H9 (cell line): ENCODE measurements around the gene MRPL34. TPM values are rescaled to one million over a fixed set of nuclear protein-coding genes. Genes with fewer than 3 reads are reported as not detected.

Source experiments
- DNase-seq: peaks from one replicate; pipeline ENCODE4 v3.0.0-alpha.2; 2017
- H2AFZ ChIP-seq: one replicate; pipeline ENCODE4 v1.6.1; 2013; ENCODE audit warnings: mild to moderate bottlenecking, low read length, control low read depth, moderate library complexity
- H2AK5ac ChIP-seq: 2 replicates; pipeline ENCODE4 v1.6.1; 2013; ENCODE audit warnings: low read length, control low read depth, mixed read lengths; ENCODE audit not compliant: insufficient read length
- H2BK120ac ChIP-seq: one replicate; pipeline ENCODE4 v1.6.1; 2013; ENCODE audit warnings: low read depth, mild to moderate bottlenecking, low read length, control low read depth, inconsistent platforms; ENCODE audit not compliant: poor library complexity, severe bottlenecking
- H2BK12ac ChIP-seq: 2 replicates; pipeline ENCODE4 v1.6.1; 2013; ENCODE audit warnings: low read length, control low read depth, mixed read lengths, low read depth; ENCODE audit not compliant: insufficient read length
- H2BK15ac ChIP-seq: 2 replicates; pipeline ENCODE4 v1.6.1; 2013; ENCODE audit warnings: low read depth, low read length, control low read depth
- H2BK20ac ChIP-seq: one replicate; pipeline ENCODE4 v1.6.1; 2013; ENCODE audit warnings: low read depth, mild to moderate bottlenecking, low read length, control low read depth, inconsistent platforms; ENCODE audit not compliant: poor library complexity, severe bottlenecking
- H2BK5ac ChIP-seq: 2 replicates; pipeline ENCODE4 v1.6.1; 2013; ENCODE audit warnings: low read length, control low read depth, mixed read lengths; ENCODE audit not compliant: insufficient read length
- H3K14ac ChIP-seq: 2 replicates; pipeline ENCODE4 v1.6.1; 2013; ENCODE audit warnings: low read length, control low read depth; ENCODE audit not compliant: insufficient read depth
- H3K18ac ChIP-seq: 2 replicates; pipeline ENCODE4 v1.6.1; 2013; ENCODE audit warnings: low read depth, mild to moderate bottlenecking, mixed read lengths, low read length, control low read depth; ENCODE audit not compliant: insufficient read length
- H3K23ac ChIP-seq: 2 replicates; pipeline ENCODE4 v1.6.1; 2013; ENCODE audit warnings: low read length, control low read depth, mixed read lengths, low read depth; ENCODE audit not compliant: insufficient read length
- H3K23me2 ChIP-seq: 2 replicates; pipeline ENCODE4 v1.6.1; 2013; ENCODE audit warnings: low read depth, mild to moderate bottlenecking, mixed read lengths, low read length, control low read depth; ENCODE audit not compliant: insufficient read length, poor library complexity, severe bottlenecking
- H3K27ac ChIP-seq: 2 replicates; pipeline ENCODE4 v1.5.1; 2013; ENCODE audit warnings: low read length, control low read depth, mixed read lengths, low read depth; ENCODE audit not compliant: insufficient read length
- H3K27me3 ChIP-seq: 2 replicates; pipeline ENCODE4 v1.6.1; 2013; ENCODE audit warnings: low read length, control low read depth, inconsistent platforms; ENCODE audit not compliant: insufficient read depth
- H3K4ac ChIP-seq: 2 replicates; pipeline ENCODE4 v1.6.1; 2013; ENCODE audit warnings: low read depth, mild to moderate bottlenecking, control low read depth, inconsistent platforms, low read length, moderate library complexity
- H3K4me1 ChIP-seq: 2 replicates; pipeline ENCODE4 v1.6.1; 2013; ENCODE audit warnings: low read length, control low read depth, inconsistent platforms; ENCODE audit not compliant: insufficient read depth
- H3K4me2 ChIP-seq: 2 replicates; pipeline ENCODE4 v1.6.1; 2013; ENCODE audit warnings: low read length, control low read depth, mixed read lengths; ENCODE audit not compliant: insufficient read length, insufficient read depth
- H3K56ac ChIP-seq: 2 replicates; pipeline ENCODE4 v1.6.1; 2013; ENCODE audit warnings: low read depth, mild to moderate bottlenecking, mixed read lengths, low read length, control low read depth; ENCODE audit not compliant: insufficient read length
- H3K79me1 ChIP-seq: 2 replicates; pipeline ENCODE4 v1.6.1; 2013; ENCODE audit warnings: low read depth, mild to moderate bottlenecking, moderate library complexity, low read length, control low read depth, inconsistent platforms; ENCODE audit not compliant: insufficient read depth, poor library complexity, severe bottlenecking
- H3K79me2 ChIP-seq: 2 replicates; pipeline ENCODE4 v1.6.1; 2013; ENCODE audit warnings: low read length, control low read depth, inconsistent platforms; ENCODE audit not compliant: insufficient read depth
- H3K9ac ChIP-seq: 2 replicates; pipeline ENCODE4 v1.6.1; 2013; ENCODE audit warnings: low read length, control low read depth, mixed read lengths; ENCODE audit not compliant: insufficient read length; ENCODE audit errors: extremely low read depth
- H3K9me3 ChIP-seq: one replicate; pipeline ENCODE4 v1.6.1; 2013; ENCODE audit warnings: low read depth, low read length, inconsistent platforms; ENCODE audit not compliant: control insufficient read depth
- H3T11ph ChIP-seq: one replicate; pipeline ENCODE4 v1.6.1; 2013; ENCODE audit warnings: mild to moderate bottlenecking, low read length, control low read depth, inconsistent platforms
- H4K20me1 ChIP-seq: one replicate; pipeline ENCODE4 v1.6.1; 2013; ENCODE audit not compliant: control insufficient read depth, insufficient read length, insufficient read depth
- H4K5ac ChIP-seq: 2 replicates; pipeline ENCODE4 v1.6.1; 2013; ENCODE audit warnings: low read depth, mild to moderate bottlenecking, mixed read lengths, low read length, control low read depth; ENCODE audit not compliant: insufficient read length
- H4K8ac ChIP-seq: replicated peaks from 2 replicates; pipeline ENCODE4 v1.6.1; 2013; ENCODE audit warnings: low read length, control low read depth, mixed read lengths, low read depth; ENCODE audit not compliant: insufficient read length
- H4K91ac ChIP-seq: 2 replicates; pipeline ENCODE4 v1.6.1; 2013; ENCODE audit warnings: low read depth, mild to moderate bottlenecking, moderate library complexity, mixed read lengths, low read length, control low read depth; ENCODE audit not compliant: insufficient read length
- H3K27ac Mint-ChIP-seq, 3 experiments: 2 replicates in 2 of 3; 3 replicates in 1 of 3; pipeline ENCODE4 v1.8.0; 2020 to 2021; ENCODE audit warnings: mixed read lengths in 3 of 3, mild to moderate bottlenecking in 1 of 3, moderate library complexity in 1 of 3
- H3K27me3 Mint-ChIP-seq: 2 replicates; pipeline ENCODE4 v1.8.0; 2021; ENCODE audit warnings: low read depth, mild to moderate bottlenecking, moderate library complexity, mixed read lengths
- H3K36me3 Mint-ChIP-seq, 3 experiments: 2 replicates in 2 of 3; 3 replicates in 1 of 3; pipeline ENCODE4 v1.8.0; 2020 to 2021; ENCODE audit warnings: low read depth in 3 of 3, mixed read lengths in 3 of 3; ENCODE audit not compliant: insufficient read depth in 1 of 3
- H3K4me1 Mint-ChIP-seq, 2 experiments: 2 replicates each; pipeline ENCODE4 v1.8.0; 2020; ENCODE audit warnings: mixed read lengths in 2 of 2
- H3K4me3 Mint-ChIP-seq, 2 experiments: 2 replicates in 1 of 2; 3 replicates in 1 of 2; pipeline ENCODE4 v1.8.0; 2020 to 2021; ENCODE audit warnings: mild to moderate bottlenecking in 2 of 2, mixed read lengths in 2 of 2, moderate library complexity in 1 of 2
- H3K9me3 Mint-ChIP-seq, 2 experiments: 2 replicates in 1 of 2; 3 replicates in 1 of 2; pipeline ENCODE4 v1.8.0; 2020; ENCODE audit warnings: mild to moderate bottlenecking in 2 of 2, mixed read lengths in 2 of 2, moderate library complexity in 1 of 2
- WGBS: extraction: QIAGEN DNeasy Blood & Tissue Kit; methylation state at CpG from one replicate; pipeline ENCODE4 v1.1.7; 2013; ENCODE audit warnings: missing lambda C conversion rate, low lambda C conversion rate, mixed read lengths; ENCODE audit not compliant: insufficient read length; ENCODE audit errors: extremely low coverage; 5-methylcytosine and 5-hydroxymethylcytosine counted together
- total RNA-seq: library from RNA; stranded (reverse); gene quantifications from 2 replicates; pipeline ENCODE4 v1.2.1, GENCODE V29; 2021
- TF ChIP-seq, protein P1 (sequence below): fragments of 200-600 bp; sonication (generic); conservative IDR thresholded peaks from 3 replicates; pipeline ENCODE4 v1.8.0; 2021; ENCODE audit warnings: antibody characterized with exemption, mild to moderate bottlenecking

Gene MRPL34
- total RNA-seq, 1 experiment from 2014 or later = 84.6 TPM

DNA sequence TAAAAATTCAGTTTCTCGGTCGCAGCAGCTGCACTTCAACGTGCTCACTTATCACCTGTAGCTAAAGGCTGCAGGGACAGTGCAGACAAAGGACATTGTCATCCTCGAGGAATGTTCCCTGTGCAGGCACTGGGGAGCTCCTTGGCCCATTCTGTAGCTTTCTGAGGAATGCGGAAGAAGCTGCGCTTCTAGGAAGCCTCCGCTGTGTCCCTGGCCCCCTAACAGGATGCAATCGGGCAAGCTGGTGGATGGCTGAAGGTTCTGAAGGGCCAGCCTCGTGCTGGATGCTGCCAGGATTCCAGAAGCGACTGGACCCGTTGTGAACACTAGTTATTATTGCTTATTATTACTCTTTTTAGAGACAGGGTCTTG is 20.9 kb downstream of the MRPL34 start:
- Histone ChIP-seq H2BK120ac (no peak overlapping the region), H3K14ac (no peak overlapping the region), H3K23me2 (peaks cover 5% of the 10 kb centered on the region), H3K18ac (no peak overlapping the region), H3K79me1 (no peaks in the 10 kb centered on the region), H4K20me1 (no peaks in the 10 kb centered on the region), H3K27me3 (no peaks in the 10 kb centered on the region), H3K4me1 (no peaks in the 10 kb centered on the region), H4K5ac (no peak overlapping the region), H3T11ph (no peak overlapping the region), H3K4ac (no peak overlapping the region), H2AFZ (no peak overlapping the region), H3K4me2 (peak overlapping the region; percentile 37), H3K79me2 (no peaks in the 10 kb centered on the region), H4K91ac (no peak overlapping the region), H2BK12ac (no peak overlapping the region), H3K9me3 (no peaks in the 10 kb centered on the region), H3K9ac (no peak overlapping the region), H3K27ac (no peak overlapping the region), H2BK5ac (no peak overlapping the region), H2AK5ac (no peak overlapping the region), H2BK20ac (no peak overlapping the region), H3K23ac (no peak overlapping the region), H3K56ac (no peak overlapping the region), H4K8ac (no peak overlapping the region), H2BK15ac (no peak overlapping the region)
- TF ChIP-seq, protein P1, sequence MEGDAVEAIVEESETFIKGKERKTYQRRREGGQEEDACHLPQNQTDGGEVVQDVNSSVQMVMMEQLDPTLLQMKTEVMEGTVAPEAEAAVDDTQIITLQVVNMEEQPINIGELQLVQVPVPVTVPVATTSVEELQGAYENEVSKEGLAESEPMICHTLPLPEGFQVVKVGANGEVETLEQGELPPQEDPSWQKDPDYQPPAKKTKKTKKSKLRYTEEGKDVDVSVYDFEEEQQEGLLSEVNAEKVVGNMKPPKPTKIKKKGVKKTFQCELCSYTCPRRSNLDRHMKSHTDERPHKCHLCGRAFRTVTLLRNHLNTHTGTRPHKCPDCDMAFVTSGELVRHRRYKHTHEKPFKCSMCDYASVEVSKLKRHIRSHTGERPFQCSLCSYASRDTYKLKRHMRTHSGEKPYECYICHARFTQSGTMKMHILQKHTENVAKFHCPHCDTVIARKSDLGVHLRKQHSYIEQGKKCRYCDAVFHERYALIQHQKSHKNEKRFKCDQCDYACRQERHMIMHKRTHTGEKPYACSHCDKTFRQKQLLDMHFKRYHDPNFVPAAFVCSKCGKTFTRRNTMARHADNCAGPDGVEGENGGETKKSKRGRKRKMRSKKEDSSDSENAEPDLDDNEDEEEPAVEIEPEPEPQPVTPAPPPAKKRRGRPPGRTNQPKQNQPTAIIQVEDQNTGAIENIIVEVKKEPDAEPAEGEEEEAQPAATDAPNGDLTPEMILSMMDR = no peak
- Mint-ChIP-seq H3K4me3 (peak overlapping the region; percentile 60 to 81; a peak in 4 of 5 replicates), H3K36me3 (peaks cover 9 to 45% (median 33%) of the 10 kb centered on the region in 3 experiments), H3K9me3 (no peaks in the 10 kb centered on the region), H3K27ac (0 out of 7 replicates have a peak overlapping the region, but pooled peaks of 1 of the 3 experiments have one; percentile 57), H3K4me1 (peaks cover 6 to 25% of the 10 kb centered on the region in 2 experiments), H3K27me3 (peaks cover 7% of the 10 kb centered on the region)
- DNase-seq = peak; percentile 75
- no CpG with 5 or more reads among the region's 11 CpGs for WGBS
